Effector memory CD8-positive, alpha-beta T cell (primary cell): ENCODE measurements around the gene RPL36.

Source experiments
- ATAC-seq: fragments of 150-1000 bp; cut with Tn5 transposase; replicated peaks from 2 replicates; pipeline ENCODE4 v1.10.0; 2021; ENCODE audit warnings: mild to moderate bottlenecking, moderate library complexity
- DNase-seq, 3 experiments: peaks; one replicate each; pipeline ENCODE4 v3.0.0; 2021
- H3K27ac Mint-ChIP-seq, 2 donors: one replicate each; pipeline ENCODE4 v1.8.0; 2022; ENCODE audit warnings: mild to moderate bottlenecking in 2 of 2, mixed read lengths in 2 of 2, moderate library complexity in 2 of 2
- H3K27me3 Mint-ChIP-seq, 2 donors: one replicate each; pipeline ENCODE4 v1.8.0; 2022; ENCODE audit warnings: mixed read lengths in 2 of 2
- H3K36me3 Mint-ChIP-seq: one replicate; pipeline ENCODE4 v1.8.0; 2022; ENCODE audit warnings: mild to moderate bottlenecking, moderate library complexity, mixed read lengths; ENCODE audit not compliant: insufficient read depth
- H3K4me1 Mint-ChIP-seq, 2 donors: one replicate each; pipeline ENCODE4 v1.8.0; 2022; ENCODE audit warnings: low read depth in 2 of 2, mixed read lengths in 2 of 2
- H3K4me3 Mint-ChIP-seq, 2 donors: one replicate each; pipeline ENCODE4 v1.8.0; 2022; ENCODE audit warnings: mild to moderate bottlenecking in 2 of 2, mixed read lengths in 2 of 2, moderate library complexity in 2 of 2
- H3K9me3 Mint-ChIP-seq, 2 donors: one replicate each; pipeline ENCODE4 v1.8.0; 2022; ENCODE audit warnings: mixed read lengths in 2 of 2
- total RNA-seq, 9 experiments: gene quantifications; one replicate each; lab custom pipeline; 2026; lab: John Stamatoyannopoulos, UW

The RPL36 gene
- total RNA-seq: 304 to 527 (median 476) reads per million in 9 experiments

DNA sequence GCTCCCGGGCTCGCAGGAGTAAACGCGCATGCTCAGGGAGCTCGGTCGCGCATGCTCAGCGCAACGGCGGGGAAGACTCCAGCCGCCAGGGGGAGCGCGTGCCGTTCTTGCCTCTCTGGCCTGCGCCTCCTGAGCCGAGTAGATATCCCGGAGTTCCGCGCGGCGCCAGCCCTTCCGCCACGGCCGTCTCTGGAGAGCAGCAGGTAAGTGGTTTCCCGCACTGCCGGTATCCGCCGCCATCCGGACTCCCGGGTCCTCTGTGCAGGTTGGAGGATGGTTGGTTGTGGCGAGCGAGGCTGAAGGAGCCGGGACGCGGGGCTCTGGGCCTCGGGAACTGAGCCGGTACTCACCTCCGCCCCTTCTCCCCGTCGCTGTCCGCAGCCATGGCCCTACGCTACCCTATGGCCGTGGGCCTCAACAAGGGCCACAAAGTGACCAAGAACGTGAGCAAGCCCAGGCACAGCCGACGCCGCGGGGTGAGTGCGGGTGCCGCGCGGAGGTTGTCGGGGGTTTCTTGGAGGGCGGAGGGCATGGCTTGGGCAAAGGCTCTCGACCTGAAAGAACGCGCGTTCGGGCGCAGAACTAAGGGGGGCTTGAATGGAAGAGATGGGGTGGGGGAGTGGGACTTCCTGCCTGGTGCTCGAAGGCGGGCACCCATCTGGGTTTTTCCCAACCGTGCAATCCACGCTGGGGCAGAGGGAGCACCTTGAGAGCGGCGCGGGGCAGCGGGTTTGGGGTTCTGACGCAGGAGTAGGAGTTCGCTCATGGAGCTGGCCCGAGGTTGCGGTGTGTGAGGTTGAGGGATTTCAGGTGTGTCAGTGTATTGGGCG is at the start of gene RPL36:
Gene RPL36 (plus strand): TSS at position 171 of the 830 bp plus-strand sequence. CDS start 213 bp downstream, at position 384.
- H3K4me1 Mint-ChIP-seq: peaks cover 24 to 32% of the 10 kb centered on the region in 2 donors
- peak; percentile 99 for DNase-seq
- H3K27ac Mint-ChIP-seq: peak within 1 kb of the TSS; percentile 94 to 98
- no peaks in the 10 kb centered on the region for H3K9me3 Mint-ChIP-seq
- H3K36me3 Mint-ChIP-seq: peaks cover 63% of the 10 kb centered on the region
- H3K4me3 Mint-ChIP-seq: peak within 1 kb of the TSS; percentile 96 to 98
- no peaks in the 10 kb centered on the region for H3K27me3 Mint-ChIP-seq
- ATAC-seq: peak; percentile 63

DNA sequence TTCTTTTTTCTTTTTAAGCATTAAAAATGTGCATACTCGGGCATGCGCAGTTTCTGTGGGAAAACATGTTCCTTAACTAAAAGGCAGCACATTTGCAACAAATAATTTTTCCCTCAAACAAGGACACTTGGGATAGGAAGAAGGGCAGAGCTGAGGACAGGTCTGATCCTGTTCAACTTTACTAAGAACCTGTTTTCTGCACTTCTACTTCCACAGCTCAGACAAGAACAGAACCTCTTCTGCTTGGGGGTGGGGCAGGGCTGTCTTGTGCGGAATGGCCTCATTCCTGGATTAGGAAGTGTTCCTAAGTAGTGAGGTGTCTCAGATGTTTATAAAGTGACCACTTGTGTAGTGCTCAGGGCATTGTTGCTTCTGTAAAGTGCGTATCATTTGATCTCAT is 48.9 kb upstream of the RPL36 start:
- Mint-ChIP-seq H3K27ac (peak overlapping the region in 1 of 2 donors; percentile 62), H3K36me3 (peaks cover 76% of the 10 kb centered on the region), H3K4me3 (no peak overlapping the region), H3K27me3 (no peaks in the 10 kb centered on the region), H3K9me3 (no peaks in the 10 kb centered on the region), H3K4me1 (peaks cover 21 to 44% of the 10 kb centered on the region in 2 donors)
- DNase-seq: no peak
- no peak for ATAC-seq

DNA sequence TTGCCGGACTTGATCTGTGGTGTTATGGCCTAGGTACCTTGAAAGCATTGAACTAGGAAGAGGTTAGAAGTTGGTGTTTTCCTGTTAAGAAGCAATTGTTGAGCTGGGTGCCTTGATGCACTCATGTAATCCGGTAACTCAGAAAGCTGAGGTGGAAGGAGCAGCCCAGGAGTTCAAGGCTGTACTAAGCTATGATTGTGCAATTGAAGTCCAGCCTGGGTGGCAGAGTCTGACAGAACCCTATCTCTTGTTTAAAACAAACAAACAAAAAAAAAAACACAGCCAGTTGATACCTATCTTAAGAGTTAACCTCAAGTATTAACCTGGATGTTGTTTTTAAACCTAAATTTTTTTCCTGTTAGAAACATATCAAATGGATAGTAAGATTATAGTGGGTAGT is 47.9 kb upstream of the RPL36 start:
- ATAC-seq: no peak
- H3K27ac Mint-ChIP-seq: peak overlapping the region in 1 of 2 donors; percentile 1
- no peaks in the 10 kb centered on the region for H3K9me3 Mint-ChIP-seq
- peaks cover 85% of the 10 kb centered on the region for H3K36me3 Mint-ChIP-seq
- peaks cover 26 to 44% of the 10 kb centered on the region in 2 donors for H3K4me1 Mint-ChIP-seq
- no peak for DNase-seq
- no peak overlapping the region for H3K4me3 Mint-ChIP-seq
- no peaks in the 10 kb centered on the region for H3K27me3 Mint-ChIP-seq

GRCh38 chr19:5643060-5643459 is 47.0 kb upstream of the RPL36 start:
- H3K4me3 Mint-ChIP-seq: no peak overlapping the region
- peaks cover 90% of the 10 kb centered on the region for H3K36me3 Mint-ChIP-seq
- DNase-seq (no peak), ATAC-seq (no peak)
- peaks cover 23 to 38% of the 10 kb centered on the region in 2 donors for H3K4me1 Mint-ChIP-seq
- H3K9me3 Mint-ChIP-seq: no peaks in the 10 kb centered on the region
- peak overlapping the region in 1 of 2 donors; percentile 83 for H3K27ac Mint-ChIP-seq
- no peaks in the 10 kb centered on the region for H3K27me3 Mint-ChIP-seq

GRCh38 chr19:5644037-5644436 is 46.1 kb upstream of the RPL36 start:
- no peak for DNase-seq
- no peaks in the 10 kb centered on the region for H3K27me3 Mint-ChIP-seq
- no peaks in the 10 kb centered on the region for H3K9me3 Mint-ChIP-seq
- H3K27ac Mint-ChIP-seq: peak overlapping the region in 1 of 2 donors; percentile 83
- peaks cover 93% of the 10 kb centered on the region for H3K36me3 Mint-ChIP-seq
- peaks cover 23 to 34% of the 10 kb centered on the region in 2 donors for H3K4me1 Mint-ChIP-seq
- ATAC-seq: no peak
- no peak overlapping the region for H3K4me3 Mint-ChIP-seq

DNA sequence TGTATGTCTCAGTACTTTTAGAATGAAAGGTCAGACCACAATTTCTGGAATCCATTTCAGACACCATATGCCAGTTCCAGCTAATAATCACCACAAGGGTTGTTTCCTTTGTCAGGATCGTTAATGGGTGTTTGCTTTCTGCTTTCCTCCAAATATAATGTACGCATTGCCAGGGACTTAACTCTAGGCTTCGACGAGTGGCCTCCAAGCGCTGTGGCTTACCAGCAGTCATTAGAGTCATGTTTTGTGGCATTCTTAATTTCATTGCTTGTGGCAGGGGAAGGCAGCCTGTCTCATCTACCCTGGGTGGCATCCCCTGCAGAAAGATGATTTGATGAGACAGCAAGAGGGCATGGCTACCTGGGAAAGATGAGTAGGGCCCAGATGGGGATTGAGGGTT is 44.7 kb upstream of the RPL36 start:
- peak overlapping the region; percentile 66 to 83 for H3K27ac Mint-ChIP-seq
- DNase-seq (no peak), ATAC-seq (no peak)
- no peaks in the 10 kb centered on the region for H3K9me3 Mint-ChIP-seq
- H3K4me1 Mint-ChIP-seq: peaks cover 23 to 30% of the 10 kb centered on the region in 2 donors
- peaks cover 94% of the 10 kb centered on the region for H3K36me3 Mint-ChIP-seq
- H3K27me3 Mint-ChIP-seq: no peaks in the 10 kb centered on the region
- no peak overlapping the region for H3K4me3 Mint-ChIP-seq

DNA sequence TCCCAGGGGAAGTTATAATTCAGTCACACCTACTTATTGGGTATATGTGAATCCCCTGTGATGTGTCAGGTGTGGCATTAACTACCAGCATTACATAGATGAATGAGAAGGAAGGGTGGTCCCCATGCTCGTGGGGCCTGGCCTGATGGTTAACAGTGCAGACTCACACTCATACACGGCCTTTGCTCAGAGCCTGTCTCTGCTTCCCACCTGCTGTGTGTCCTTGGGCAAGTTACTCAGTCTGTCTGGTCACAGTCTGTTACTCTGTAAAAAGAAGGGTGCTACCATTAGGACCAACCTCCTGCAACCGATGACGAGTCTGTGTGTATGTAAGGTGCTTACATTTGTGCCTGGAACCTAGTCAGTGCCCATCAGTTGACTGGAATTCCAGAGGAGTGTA is 43.4 kb upstream of the RPL36 start:
- no peak for ATAC-seq
- H3K4me1 Mint-ChIP-seq: peaks cover 18 to 25% of the 10 kb centered on the region in 2 donors
- DNase-seq: no peak
- peak overlapping the region; percentile 35 to 66 for H3K27ac Mint-ChIP-seq
- H3K4me3 Mint-ChIP-seq: no peak overlapping the region
- peaks cover 93% of the 10 kb centered on the region for H3K36me3 Mint-ChIP-seq
- no peaks in the 10 kb centered on the region for H3K27me3 Mint-ChIP-seq
- H3K9me3 Mint-ChIP-seq: no peaks in the 10 kb centered on the region

DNA sequence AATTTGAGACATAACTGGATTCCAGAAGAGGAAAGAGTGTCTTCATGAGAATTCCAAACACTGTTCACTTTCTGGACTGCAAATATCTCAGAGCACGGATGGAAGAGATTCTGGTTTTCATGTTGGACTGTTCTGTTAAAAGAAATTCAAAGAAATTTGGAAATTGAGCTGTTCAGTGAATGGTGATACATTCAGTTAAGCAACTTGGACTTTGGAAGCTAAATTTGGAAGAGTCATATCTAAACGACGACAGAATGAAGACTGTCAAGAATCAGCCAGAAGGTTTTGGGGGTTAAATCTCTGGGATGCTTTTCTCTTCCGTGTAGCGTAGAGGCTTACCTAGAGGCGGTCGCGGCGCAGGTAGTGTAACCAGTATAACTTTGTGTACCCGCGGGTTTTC is 41.6 kb upstream of the RPL36 start:
- H3K9me3 Mint-ChIP-seq: no peaks in the 10 kb centered on the region
- H3K4me1 Mint-ChIP-seq: peaks cover 19% of the 10 kb centered on the region in 2 donors

GRCh38 chr19:5651361-5651760 is 38.7 kb upstream of the RPL36 start:
- ATAC-seq (no peak), DNase-seq (no peak)
- peaks cover 0 to 8% of the 10 kb centered on the region in 2 donors for H3K4me1 Mint-ChIP-seq
- peaks cover 92% of the 10 kb centered on the region for H3K36me3 Mint-ChIP-seq
- H3K4me3 Mint-ChIP-seq: no peak overlapping the region
- H3K9me3 Mint-ChIP-seq: no peaks in the 10 kb centered on the region
- peak overlapping the region in 1 of 2 donors; percentile 62 for H3K27ac Mint-ChIP-seq
- no peaks in the 10 kb centered on the region for H3K27me3 Mint-ChIP-seq

More for the DNA sequence above, 41.6 kb upstream of the RPL36 start:
- H3K36me3 Mint-ChIP-seq: peaks cover 93% of the 10 kb centered on the region
- H3K27me3 Mint-ChIP-seq: no peaks in the 10 kb centered on the region
- DNase-seq (no peak), ATAC-seq (no peak)
- no peak overlapping the region for H3K4me3 Mint-ChIP-seq
- H3K27ac Mint-ChIP-seq: peak overlapping the region in 1 of 2 donors; percentile 52

- Mint-ChIP-seq H3K4me3 (no peak overlapping the region), H3K4me1 (peaks cover 0 to 3% of the 10 kb centered on the region in 2 donors), H3K36me3 (peaks cover 92% of the 10 kb centered on the region), H3K27ac (peak overlapping the region in 1 of 2 donors; percentile 62), H3K27me3 (no peaks in the 10 kb centered on the region), H3K9me3 (no peaks in the 10 kb centered on the region)
- DNase-seq (no peak), ATAC-seq (no peak)
Measured at GRCh38 chr19:5652261-5652660, 37.8 kb upstream of the RPL36 start.

GRCh38 chr19:5654931-5655330 is 35.2 kb upstream of the RPL36 start:
- ATAC-seq (no peak), DNase-seq (no peak)
- no peaks in the 10 kb centered on the region for H3K9me3 Mint-ChIP-seq
- H3K4me3 Mint-ChIP-seq: no peak overlapping the region
- H3K4me1 Mint-ChIP-seq: peaks cover 0 to 3% of the 10 kb centered on the region in 2 donors
- no peaks in the 10 kb centered on the region for H3K27me3 Mint-ChIP-seq
- H3K36me3 Mint-ChIP-seq: peaks cover 96% of the 10 kb centered on the region
- H3K27ac Mint-ChIP-seq: peak overlapping the region in 1 of 2 donors; percentile 49

DNA sequence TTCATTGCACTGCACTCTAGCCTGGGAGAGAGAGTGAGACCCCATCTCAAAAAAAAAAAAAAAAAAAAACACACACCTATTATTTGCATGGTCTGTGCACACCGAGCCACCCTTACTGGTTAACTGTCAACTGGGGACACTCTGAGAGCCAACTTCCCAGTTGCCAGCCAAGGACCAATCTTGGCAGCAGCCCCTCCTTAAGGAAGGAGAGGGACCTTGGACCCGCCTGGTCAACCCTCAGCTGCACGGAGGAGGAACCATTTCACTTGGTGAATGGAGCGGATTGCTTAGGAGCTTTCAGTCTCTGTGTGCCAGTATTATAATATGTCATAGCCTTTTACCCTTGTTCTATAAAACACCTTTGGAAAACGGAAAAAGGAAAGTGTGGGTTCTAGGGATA is 34.7 kb upstream of the RPL36 start:
- H3K4me3 Mint-ChIP-seq: no peak overlapping the region
- peak overlapping the region in 1 of 2 donors; percentile 49 for H3K27ac Mint-ChIP-seq
- H3K36me3 Mint-ChIP-seq: peaks cover 96% of the 10 kb centered on the region
- no peaks in the 10 kb centered on the region for H3K27me3 Mint-ChIP-seq
- H3K4me1 Mint-ChIP-seq: peaks cover 0 to 2% of the 10 kb centered on the region in 2 donors
- H3K9me3 Mint-ChIP-seq: no peaks in the 10 kb centered on the region
- ATAC-seq: no peak
- DNase-seq: no peak

GRCh38 chr19:5661483-5661882 is 28.6 kb upstream of the RPL36 start:
- Mint-ChIP-seq H3K9me3 (no peaks in the 10 kb centered on the region), H3K27me3 (no peaks in the 10 kb centered on the region), H3K36me3 (peaks cover 95% of the 10 kb centered on the region), H3K4me1 (no peaks in the 10 kb centered on the region), H3K4me3 (no peak overlapping the region), H3K27ac (peak overlapping the region in 1 of 2 donors; percentile 55)
- ATAC-seq (no peak), DNase-seq (no peak)

DNA sequence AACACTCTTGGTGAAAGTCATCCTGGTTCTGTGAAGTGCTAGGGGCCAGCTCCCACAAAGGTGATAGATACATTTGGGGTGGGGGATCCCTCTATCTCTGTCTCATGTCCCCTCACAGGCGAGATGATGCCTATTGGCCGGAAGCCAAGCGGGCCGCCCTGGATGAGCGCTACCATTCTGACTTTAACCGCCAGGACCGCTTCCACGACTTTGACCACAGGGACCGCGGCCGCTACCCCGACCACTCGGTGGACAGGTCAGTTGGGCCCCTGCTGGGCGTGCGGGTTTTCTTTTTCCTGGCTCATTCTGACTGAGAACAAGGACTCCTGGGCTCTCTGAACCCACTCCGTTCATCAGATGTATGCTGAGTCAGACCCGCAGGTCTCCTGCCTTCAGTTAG is 26.2 kb upstream of the RPL36 start:
- Mint-ChIP-seq H3K4me3 (no peak overlapping the region), H3K27me3 (no peaks in the 10 kb centered on the region), H3K4me1 (no peaks in the 10 kb centered on the region), H3K27ac (no peak overlapping the region), H3K9me3 (no peaks in the 10 kb centered on the region), H3K36me3 (peaks cover 93% of the 10 kb centered on the region)
- DNase-seq: no peak
- ATAC-seq: no peak
